CD14-positive monocyte (primary cell): ENCODE results near the gene CEBPG. TPM values are rescaled to one million over a fixed set of nuclear protein-coding genes. Genes with fewer than 3 reads are reported as not detected.

Experiments
- DNase-seq, 3 donors: peaks; one replicate each; pipeline ENCODE4 v3.0.0-alpha.2; 2011 to 2022
- H2AFZ ChIP-seq: 2 replicates; pipeline ENCODE4 v1.6.0; 2012; ENCODE audit warnings: mild to moderate bottlenecking, low read depth, low read length, inconsistent platforms; ENCODE audit not compliant: insufficient read depth, poor library complexity, severe bottlenecking
- H3K27ac ChIP-seq, 2 donors: 1 replicate in 1 of 2; 2 replicates in 1 of 2; pipeline ENCODE4 v1.5.1; 2012 to 2013; ENCODE audit warnings: low read length in 2 of 2, control low read depth in 1 of 2, inconsistent platforms in 1 of 2, low read depth in 1 of 2, mild to moderate bottlenecking in 1 of 2
- H3K27me3 ChIP-seq, 2 donors: one replicate each; pipeline versions ENCODE4 v1.6.0 to v1.6.1; 2011 to 2013; ENCODE audit warnings: low read length in 2 of 2; ENCODE audit not compliant: control insufficient read depth in 2 of 2, insufficient read depth in 2 of 2
- H3K36me3 ChIP-seq, 2 donors: replicated peaks in 1 of 2; 1 replicate in 1 of 2; 2 replicates in 1 of 2; pipeline versions ENCODE4 v1.5.1 to v1.6.1; 2012 to 2013; ENCODE audit warnings: low read length in 2 of 2, control low read depth in 1 of 2, inconsistent platforms in 1 of 2, mild to moderate bottlenecking in 1 of 2; ENCODE audit not compliant: insufficient read depth in 2 of 2, control insufficient read depth in 1 of 2
- H3K4me1 ChIP-seq, 2 donors: 1 replicate in 1 of 2; 2 replicates in 1 of 2; pipeline versions ENCODE4 v1.5.1 to v1.6.1; 2012 to 2013; ENCODE audit warnings: low read length in 2 of 2, control low read depth in 1 of 2, inconsistent platforms in 1 of 2, mild to moderate bottlenecking in 1 of 2, moderate library complexity in 1 of 2; ENCODE audit not compliant: insufficient read depth in 2 of 2, control insufficient read depth in 1 of 2
- H3K4me2 ChIP-seq: replicated peaks from 2 replicates; pipeline ENCODE3; 2012; ENCODE audit warnings: low read length, moderate library complexity, mild to moderate bottlenecking; ENCODE audit not compliant: poor library complexity, severe bottlenecking; ENCODE audit errors: extremely low read depth
- H3K4me3 ChIP-seq, 3 experiments: fragments of 200-600 bp in 1 of 3; sonication (generic) in 1 of 3; replicated peaks in 1 of 3; 1 replicate in 2 of 3; 2 replicates in 1 of 3; pipeline ENCODE4 v1.5.1; 2011 to 2013; ENCODE audit warnings: low read length in 3 of 3, mild to moderate bottlenecking in 3 of 3, control low read depth in 2 of 3, low read depth in 2 of 3, inconsistent platforms in 1 of 3, moderate library complexity in 1 of 3
- H3K79me2 ChIP-seq: 2 replicates; pipeline ENCODE4 v1.6.0; 2012; ENCODE audit warnings: mild to moderate bottlenecking, control low read depth, inconsistent platforms, low read length, moderate library complexity; ENCODE audit not compliant: insufficient read depth
- H3K9ac ChIP-seq: 2 replicates; pipeline ENCODE4 v1.6.0; 2017; ENCODE audit warnings: low read length, mild to moderate bottlenecking; ENCODE audit not compliant: insufficient read depth, poor library complexity, severe bottlenecking
- H3K9me3 ChIP-seq, 2 donors: replicated peaks in 1 of 2; 1 replicate in 1 of 2; 2 replicates in 1 of 2; pipeline versions ENCODE4 v1.5.1 to v1.6.1; 2012 to 2013; ENCODE audit warnings: low read length in 2 of 2, control low read depth in 1 of 2; ENCODE audit not compliant: control insufficient read depth in 1 of 2, insufficient read depth in 1 of 2
- H4K20me1 ChIP-seq: 2 replicates; pipeline ENCODE4 v1.6.0; 2012; ENCODE audit warnings: mild to moderate bottlenecking, low read length, control low read depth, moderate library complexity; ENCODE audit not compliant: insufficient read depth
- H3K27ac Mint-ChIP-seq, 7 donors: one replicate each; pipeline ENCODE4 v1.8.0; 2020; ENCODE audit warnings: mild to moderate bottlenecking in 7 of 7, mixed read lengths in 7 of 7, moderate library complexity in 6 of 7, inconsistent platforms in 2 of 7
- H3K27me3 Mint-ChIP-seq, 3 donors: one replicate each; pipeline ENCODE4 v1.8.0; 2021 to 2022; ENCODE audit warnings: low read depth in 3 of 3, mild to moderate bottlenecking in 3 of 3, mixed read lengths in 3 of 3, moderate library complexity in 3 of 3, inconsistent platforms in 1 of 3
- H3K36me3 Mint-ChIP-seq, 2 donors: one replicate each; pipeline ENCODE4 v1.8.0; 2020; ENCODE audit warnings: mixed read lengths in 2 of 2, inconsistent platforms in 1 of 2, mild to moderate bottlenecking in 1 of 2
- H3K4me1 Mint-ChIP-seq: one replicate; pipeline ENCODE4 v1.8.0; 2020; ENCODE audit warnings: mild to moderate bottlenecking, mixed read lengths
- H3K4me3 Mint-ChIP-seq, 2 donors: one replicate each; pipeline ENCODE4 v1.8.0; 2020; ENCODE audit warnings: mild to moderate bottlenecking in 2 of 2, mixed read lengths in 2 of 2, moderate library complexity in 1 of 2
- H3K9me3 Mint-ChIP-seq, 7 donors: one replicate each; pipeline ENCODE4 v1.8.0; 2020 to 2022; ENCODE audit warnings: mixed read lengths in 7 of 7, mild to moderate bottlenecking in 6 of 7, moderate library complexity in 6 of 7, inconsistent platforms in 2 of 7
- CTCF ChIP-seq: fragments of 200-600 bp; IDR thresholded peaks from one replicate; pipeline ENCODE4 v1.8.0; 2022; ENCODE audit warnings: antibody characterized with exemption, mild to moderate bottlenecking
- WGBS: methylation state at CpG from one replicate; pipeline ENCODE4 v1.1.5; 2013; ENCODE audit warnings: missing lambda C conversion rate; ENCODE audit not compliant: insufficient coverage; 5-methylcytosine and 5-hydroxymethylcytosine counted together
- intact Hi-C, 2 donors: fragments of 100-400 bp; cut with micrococcal nuclease; formaldehyde crosslinking; loops; one replicate each; pipeline versions ENCODE4 v1.15.0 to v1.15.1; 2023
- polyA plus RNA-seq, 3 donors: library from polyadenylated mRNA; depleted of rRNA in 1 of 3; unstranded in 2 of 3; stranded (reverse) in 1 of 3; fragments of 300-500 nt in 2 of 3; fragments of >200 nt in 1 of 3; fragmentation: Illumina TruSeq in 2 of 3; gene quantifications; 1 replicate in 2 of 3; 2 replicates in 1 of 3; pipeline ENCODE4 v1.2.3, GENCODE V29; 2012 to 2021

The CEBPG gene
- polyA plus RNA-seq, 3 donors: 16.8 to 18.3 (median 17.8) TPM

DNA sequence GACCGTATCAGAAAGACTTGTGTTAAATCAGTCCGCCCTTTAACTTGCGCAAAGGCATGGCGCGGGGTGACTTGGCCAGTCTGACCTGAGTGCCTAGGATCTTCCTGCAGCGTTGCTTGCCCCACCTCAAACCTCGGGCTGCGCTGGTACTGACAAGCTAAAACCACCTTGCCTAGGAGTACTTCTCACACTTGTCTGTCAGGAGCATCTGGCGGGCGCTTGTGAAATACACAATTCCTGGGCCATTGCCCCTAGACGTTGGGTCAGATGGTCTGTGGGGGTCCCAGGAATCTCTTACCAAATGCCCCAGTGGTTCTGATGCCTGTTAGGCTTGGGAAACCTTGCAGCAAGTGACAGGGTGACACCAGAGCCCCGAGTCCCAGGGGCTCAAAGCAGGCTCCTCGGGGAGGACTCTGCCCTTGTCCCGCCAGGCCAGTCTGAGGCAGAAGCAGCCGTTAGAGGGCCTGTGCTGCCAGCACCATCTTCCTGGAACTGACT, 12.9 kb downstream of the CEBPG start:
- H3K4me1 Mint-ChIP-seq: peaks cover 50% of the 10 kb centered on the region
- Histone ChIP-seq H3K4me2 (no peak overlapping the region), H3K27ac (peak overlapping the region in 1 of 2 donors; percentile 16), H3K9ac (no peak overlapping the region), H3K36me3 (peaks cover 23 to 46% of the 10 kb centered on the region in 2 donors), H3K9me3 (no peaks in the 10 kb centered on the region), H3K27me3 (no peaks in the 10 kb centered on the region), H3K79me2 (peaks cover 99% of the 10 kb centered on the region), H2AFZ (no peak overlapping the region), H4K20me1 (peaks cover 69% of the 10 kb centered on the region), H3K4me1 (peaks cover 27 to 35% of the 10 kb centered on the region in 2 donors), H3K4me3 (no peak overlapping the region)
- peaks cover 36 to 46% of the 10 kb centered on the region in 2 donors for H3K36me3 Mint-ChIP-seq
- H3K27ac Mint-ChIP-seq: peak overlapping the region in 2 of 7 donors; percentile 25 to 52
- H3K9me3 Mint-ChIP-seq: no peaks in the 10 kb centered on the region
- H3K4me3 Mint-ChIP-seq: no peak overlapping the region
- H3K27me3 Mint-ChIP-seq: no peaks in the 10 kb centered on the region
- no peak for TF ChIP-seq CTCF
- DNase-seq: no peak
- 80% methylated on average over 12 of the region's 15 CpGs for WGBS
- intact Hi-C loops: no loop called here

GRCh38 chr19:33387351-33388230, 14.1 kb downstream of the CEBPG start:
- H3K36me3 Mint-ChIP-seq: peaks cover 28 to 37% of the 10 kb centered on the region in 2 donors
- no peak overlapping the region for H3K27ac ChIP-seq
- no peak for TF ChIP-seq CTCF
- H3K4me1 Mint-ChIP-seq: peaks cover 54% of the 10 kb centered on the region
- H3K9me3 ChIP-seq: no peaks in the 10 kb centered on the region
- no peak overlapping the region for H3K9ac ChIP-seq
- 95% methylated on average over 36 of the region's 39 CpGs for WGBS
- peaks cover 39 to 47% of the 10 kb centered on the region in 2 donors for H3K4me1 ChIP-seq
- H2AFZ ChIP-seq: no peak overlapping the region
- H3K4me3 Mint-ChIP-seq: no peak overlapping the region
- peak overlapping the region in 1 of 7 donors; percentile 25 for H3K27ac Mint-ChIP-seq
- H3K9me3 Mint-ChIP-seq: no peaks in the 10 kb centered on the region
- H3K79me2 ChIP-seq: peaks cover 99% of the 10 kb centered on the region
- no peaks in the 10 kb centered on the region for H3K27me3 ChIP-seq
- H3K36me3 ChIP-seq: peaks cover 23 to 37% of the 10 kb centered on the region in 2 donors
- peaks cover 57% of the 10 kb centered on the region for H4K20me1 ChIP-seq
- H3K4me2 ChIP-seq: no peak overlapping the region
- no peak overlapping the region for H3K4me3 ChIP-seq
- no peak for DNase-seq
- H3K27me3 Mint-ChIP-seq: no peaks in the 10 kb centered on the region
- intact Hi-C loops: no loop called here
